ENCODE results near the gene PABPN1. TPM values are rescaled to one million over a fixed set of nuclear protein-coding genes. Genes with fewer than 3 reads are reported as not detected.

Gene PABPN1
- polyA plus RNA-seq, 1 experiment: 119 TPM

DNA sequence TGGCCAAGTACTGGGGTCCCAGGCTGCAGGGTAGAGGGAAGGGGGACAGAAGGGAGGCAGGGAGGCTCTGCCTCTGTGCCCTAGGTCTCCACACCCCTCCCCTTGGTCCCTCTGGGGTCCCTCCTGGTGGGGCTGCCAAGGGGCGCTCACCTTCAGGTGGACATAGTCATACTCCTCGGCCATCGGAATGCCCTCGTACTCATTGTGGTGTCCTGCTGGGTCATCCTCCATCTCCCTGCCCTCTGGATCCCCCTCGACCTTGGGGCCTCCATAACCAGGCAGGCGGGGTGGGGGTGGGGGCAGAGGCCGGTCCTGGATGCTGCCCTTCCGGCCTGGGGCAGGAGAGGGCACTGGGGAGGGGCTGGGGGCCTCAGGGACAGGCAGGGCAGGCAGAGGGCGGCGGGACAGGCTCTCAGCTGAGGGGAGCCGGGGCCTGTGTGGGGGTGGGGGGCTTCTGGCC lies 37.9 kb downstream of the PABPN1 start:
- H3K36me3 ChIP-seq (ENCODE audit: control insufficient read depth, insufficient read depth, low read length): peaks cover 3% of the 10 kb centered on the region
- peaks cover 6% of the 10 kb centered on the region for H3K27me3 ChIP-seq (ENCODE audit: control insufficient read depth, insufficient read depth, low read length)
- TF ChIP-seq, protein P1, sequence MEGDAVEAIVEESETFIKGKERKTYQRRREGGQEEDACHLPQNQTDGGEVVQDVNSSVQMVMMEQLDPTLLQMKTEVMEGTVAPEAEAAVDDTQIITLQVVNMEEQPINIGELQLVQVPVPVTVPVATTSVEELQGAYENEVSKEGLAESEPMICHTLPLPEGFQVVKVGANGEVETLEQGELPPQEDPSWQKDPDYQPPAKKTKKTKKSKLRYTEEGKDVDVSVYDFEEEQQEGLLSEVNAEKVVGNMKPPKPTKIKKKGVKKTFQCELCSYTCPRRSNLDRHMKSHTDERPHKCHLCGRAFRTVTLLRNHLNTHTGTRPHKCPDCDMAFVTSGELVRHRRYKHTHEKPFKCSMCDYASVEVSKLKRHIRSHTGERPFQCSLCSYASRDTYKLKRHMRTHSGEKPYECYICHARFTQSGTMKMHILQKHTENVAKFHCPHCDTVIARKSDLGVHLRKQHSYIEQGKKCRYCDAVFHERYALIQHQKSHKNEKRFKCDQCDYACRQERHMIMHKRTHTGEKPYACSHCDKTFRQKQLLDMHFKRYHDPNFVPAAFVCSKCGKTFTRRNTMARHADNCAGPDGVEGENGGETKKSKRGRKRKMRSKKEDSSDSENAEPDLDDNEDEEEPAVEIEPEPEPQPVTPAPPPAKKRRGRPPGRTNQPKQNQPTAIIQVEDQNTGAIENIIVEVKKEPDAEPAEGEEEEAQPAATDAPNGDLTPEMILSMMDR (IDR thresholded peaks at IDR 0.05; ENCODE audit: insufficient read depth, low read depth, low read length): no peak
- POLR2A ChIA-PET: no interaction called here
- CTCF ChIA-PET: interaction anchor here (1.4 kb wide), 1 partner anchor 25 kb away, joined by 4 read pairs; no protein-coding TSS in a partner anchor
- no peak for DNase-seq (ENCODE audit: low read depth)
- H3K4me3 ChIP-seq (ENCODE audit: low read depth, low read length): no peak overlapping the region

DNA sequence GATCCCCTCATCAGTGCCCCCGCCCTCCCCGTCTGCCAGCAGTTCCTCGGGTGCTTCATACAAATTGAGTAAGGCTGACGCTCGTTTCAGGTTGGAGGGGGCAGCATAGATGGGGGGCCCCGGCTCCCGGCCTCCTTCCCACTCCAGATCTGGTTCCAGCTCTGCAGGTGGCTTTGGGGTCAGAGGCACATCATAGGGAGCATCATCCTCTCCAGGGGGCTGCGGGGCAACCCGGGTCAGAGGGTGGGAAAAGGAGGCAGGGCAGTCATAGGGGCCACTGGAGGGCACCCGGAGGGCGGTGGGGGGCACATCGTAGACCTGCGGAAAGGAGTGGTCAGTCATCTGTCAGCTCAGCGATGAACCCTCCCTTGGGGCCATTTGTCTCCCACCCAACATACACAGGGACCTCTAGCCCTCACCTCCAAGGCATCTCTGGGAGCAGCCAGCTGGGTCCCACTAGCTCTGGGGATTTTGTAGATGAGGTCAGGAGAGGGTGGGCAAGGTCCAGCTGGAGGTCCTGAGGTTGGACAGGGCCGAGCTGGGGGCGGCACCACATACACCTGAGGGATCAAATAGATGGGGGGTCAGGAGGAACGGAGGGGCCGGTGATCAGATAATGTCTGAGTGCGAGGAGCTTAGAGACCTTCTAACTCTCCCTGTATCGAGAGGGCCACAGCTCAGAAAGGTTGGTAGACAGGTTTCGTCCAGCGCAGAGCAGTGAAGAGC lies 38.6 kb downstream of the PABPN1 start:
- TF ChIP-seq, protein P1 (IDR thresholded peaks at IDR 0.05; ENCODE audit: insufficient read depth, low read depth, low read length): no peak
- POLR2A ChIA-PET: no interaction called here
- peaks cover 3% of the 10 kb centered on the region for H3K36me3 ChIP-seq (ENCODE audit: control insufficient read depth, insufficient read depth, low read length)
- H3K27me3 ChIP-seq (ENCODE audit: control insufficient read depth, insufficient read depth, low read length): peaks cover 9% of the 10 kb centered on the region
- no peak for DNase-seq (ENCODE audit: low read depth)
- CTCF ChIA-PET: interaction anchor here (0.8 to 1.4 kb wide), 3 partner anchors 20 to 102 kb away, joined by 3 to 8 read pairs (median 4); no protein-coding TSS in a partner anchor
- no peak overlapping the region for H3K4me3 ChIP-seq (ENCODE audit: low read depth, low read length)

DNA sequence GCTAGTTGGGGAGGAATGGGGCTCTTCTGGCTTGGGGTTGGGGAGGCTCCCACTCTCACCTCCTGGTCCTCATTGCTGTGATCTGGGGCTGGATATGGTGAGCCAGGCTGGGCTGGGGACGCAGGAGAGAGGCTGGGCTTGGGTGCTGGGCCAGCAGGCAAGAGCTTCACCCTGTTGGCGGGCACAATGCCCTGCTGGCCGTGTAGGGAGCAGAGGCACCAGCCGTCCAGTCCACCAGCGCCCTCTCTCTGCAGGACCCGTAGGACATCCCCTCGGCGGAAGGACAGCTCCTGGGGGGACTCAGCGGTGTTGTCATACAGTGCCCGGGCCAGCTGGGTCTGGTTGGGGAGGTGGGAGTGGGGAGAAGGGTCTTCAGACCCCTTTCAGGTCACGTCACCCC lies 39.2 kb downstream of the PABPN1 start:
- Histone ChIP-seq H3K36me3 (ENCODE audit: control insufficient read depth, insufficient read depth, low read length) (peaks cover 3% of the 10 kb centered on the region), H3K27me3 (ENCODE audit: control insufficient read depth, insufficient read depth, low read length) (peaks cover 10% of the 10 kb centered on the region), H3K4me3 (ENCODE audit: low read depth, low read length) (no peak overlapping the region)
- TF ChIP-seq, protein P1 (IDR thresholded peaks at IDR 0.05; ENCODE audit: insufficient read depth, low read depth, low read length): 0 out of 2 replicates have a peak, but pooled peaks have one; percentile 4
- no peak for DNase-seq (ENCODE audit: low read depth)
- ChIA-PET POLR2A (no interaction called here), CTCF (interaction anchor here (0.8 to 1.4 kb wide), 3 partner anchors 20 to 103 kb away, joined by 3 to 8 read pairs (median 4); no protein-coding TSS in a partner anchor)

DNA sequence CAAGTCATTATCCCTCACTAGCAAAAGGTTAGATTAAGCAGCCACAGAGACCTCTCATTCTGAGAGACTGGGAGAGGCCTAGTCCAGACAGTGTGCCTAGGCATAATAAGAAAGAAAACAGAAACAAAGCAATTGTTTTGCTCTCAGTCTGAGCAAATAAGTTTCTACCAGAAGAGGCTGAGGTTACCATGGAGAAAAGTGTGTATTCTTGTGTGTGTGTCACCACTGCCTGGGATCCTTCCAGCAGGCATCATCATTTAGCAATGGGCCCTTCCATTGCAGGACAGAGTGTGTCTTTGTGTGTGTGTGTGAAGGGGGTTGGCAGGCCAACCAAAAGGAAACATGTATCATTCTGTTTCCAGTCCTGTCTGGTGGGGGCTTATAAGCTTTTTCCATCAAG lies 40.1 kb downstream of the PABPN1 start:
- ChIA-PET CTCF (interaction anchor here (1.4 kb wide), 1 partner anchor 18 kb away, joined by 11 read pairs; no protein-coding TSS in a partner anchor), POLR2A (no interaction called here)
- no peak for DNase-seq (ENCODE audit: low read depth)
- H3K36me3 ChIP-seq (ENCODE audit: control insufficient read depth, insufficient read depth, low read length): peaks cover 3% of the 10 kb centered on the region
- no peak overlapping the region for H3K4me3 ChIP-seq (ENCODE audit: low read depth, low read length)
- peaks cover 10% of the 10 kb centered on the region for H3K27me3 ChIP-seq (ENCODE audit: control insufficient read depth, insufficient read depth, low read length)
- TF ChIP-seq, protein P1 (IDR thresholded peaks at IDR 0.05; ENCODE audit: insufficient read depth, low read depth, low read length): no peak

DNA sequence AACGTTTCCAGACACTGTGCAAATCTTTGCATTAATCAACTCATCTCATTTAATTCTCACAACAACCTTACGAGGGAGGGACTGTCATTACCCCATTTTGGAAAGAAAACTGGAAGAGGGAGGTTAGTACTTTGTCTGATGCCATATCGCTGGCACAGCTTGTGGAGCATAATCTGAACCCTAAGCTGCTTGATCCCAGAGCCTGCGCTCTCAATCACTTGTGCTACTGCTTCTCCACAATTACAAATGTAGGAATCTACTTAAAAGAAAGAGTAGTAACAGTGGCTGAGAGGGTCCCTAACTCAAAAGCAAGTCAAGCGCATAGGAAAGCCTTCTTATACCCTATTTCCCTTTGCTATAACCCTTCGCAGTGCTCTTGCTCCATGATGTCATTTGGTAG lies 40.5 kb downstream of the PABPN1 start:
- no peak for DNase-seq (ENCODE audit: low read depth)
- peaks cover 3% of the 10 kb centered on the region for H3K36me3 ChIP-seq (ENCODE audit: control insufficient read depth, insufficient read depth, low read length)
- POLR2A ChIA-PET: interaction anchor here (0.7 kb wide), 1 partner anchor 774 kb away, joined by 3 read pairs; the partner anchor contains the start of gene PSME1

More for the DNA sequence above, 40.5 kb downstream of the PABPN1 start:
- TF ChIP-seq, protein P1 (IDR thresholded peaks at IDR 0.05; ENCODE audit: insufficient read depth, low read depth, low read length): no peak
- Histone ChIP-seq H3K4me3 (ENCODE audit: low read depth, low read length) (no peak overlapping the region), H3K27me3 (ENCODE audit: control insufficient read depth, insufficient read depth, low read length) (peaks cover 9% of the 10 kb centered on the region)
- CTCF ChIA-PET: interaction anchor here (1.2 to 1.4 kb wide), 2 partner anchors 18 to 23 kb away, joined by 3 to 11 read pairs; no protein-coding TSS in a partner anchor
